ENCODE measurements around the gene STK32B. TPM values are rescaled to one million over a fixed set of nuclear protein-coding genes. Genes with fewer than 3 reads are reported as not detected.
A peak's percentile ranks its signal among the peaks of the same experiment; 100 is the strongest.

STK32B gene
- total and polyA plus RNA-seq, 8 donors: 0.55 to 6.6 (median 1.6) TPM

DNA sequence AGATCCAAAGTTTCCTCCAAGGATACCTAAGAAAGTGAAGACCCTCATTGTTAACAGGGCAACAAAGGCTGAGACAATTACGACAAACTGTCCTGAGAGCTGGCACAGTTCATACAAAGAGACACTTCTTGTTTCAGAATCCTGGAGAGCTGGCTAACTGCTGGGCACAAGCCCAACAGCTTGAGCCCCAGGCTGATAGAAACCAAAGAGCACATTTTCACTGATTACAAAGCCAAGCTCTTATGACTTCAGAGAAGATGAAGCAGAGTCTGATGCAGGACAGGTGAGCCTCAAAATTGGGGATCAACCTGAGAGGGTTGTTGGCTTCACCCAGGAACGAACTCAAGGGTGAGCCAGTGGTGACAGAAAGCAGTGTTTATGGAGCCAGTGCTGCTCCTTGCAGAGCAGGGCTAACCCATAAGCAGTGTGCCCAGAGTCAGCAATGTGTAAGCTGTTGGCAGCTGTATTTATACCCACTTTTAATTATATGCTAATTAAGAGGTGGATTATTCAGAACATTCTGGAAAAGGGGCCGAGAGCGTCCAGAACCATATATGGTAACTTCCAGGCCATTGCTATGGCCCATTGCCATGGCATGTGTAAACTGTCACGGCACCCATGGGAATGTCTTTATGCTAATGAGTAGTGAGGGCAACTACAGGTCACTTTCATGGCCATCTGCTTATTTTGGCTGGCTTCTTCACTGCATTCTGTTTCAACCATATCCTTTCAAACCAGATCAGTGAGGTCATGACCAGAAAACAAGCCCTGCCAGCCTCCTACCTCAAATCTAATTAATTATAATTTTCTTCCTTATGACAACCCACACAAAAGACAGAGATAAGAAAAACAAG is 473.4 kb downstream of the STK32B start:
- Histone ChIP-seq H3K27ac (peak overlapping the region in 3 of 4 donors; percentile 25 to 68 (median 62)), H3K4me3 (no peak overlapping the region), H3K4me1 (peaks cover 0 to 6% (median 0%) of the 10 kb centered on the region in 3 donors), H3K36me3 (no peaks in the 10 kb centered on the region), H3K9me3 (no peaks in the 10 kb centered on the region), H3K27me3 (no peaks in the 10 kb centered on the region)
- FAIRE-seq (no peak), ATAC-seq (peak; percentile 74 to 95 (median 92)), DNase-seq (peak in 4 of 6 donors; percentile 30 to 58 (median 30))
- TF ChIP-seq, protein P1, sequence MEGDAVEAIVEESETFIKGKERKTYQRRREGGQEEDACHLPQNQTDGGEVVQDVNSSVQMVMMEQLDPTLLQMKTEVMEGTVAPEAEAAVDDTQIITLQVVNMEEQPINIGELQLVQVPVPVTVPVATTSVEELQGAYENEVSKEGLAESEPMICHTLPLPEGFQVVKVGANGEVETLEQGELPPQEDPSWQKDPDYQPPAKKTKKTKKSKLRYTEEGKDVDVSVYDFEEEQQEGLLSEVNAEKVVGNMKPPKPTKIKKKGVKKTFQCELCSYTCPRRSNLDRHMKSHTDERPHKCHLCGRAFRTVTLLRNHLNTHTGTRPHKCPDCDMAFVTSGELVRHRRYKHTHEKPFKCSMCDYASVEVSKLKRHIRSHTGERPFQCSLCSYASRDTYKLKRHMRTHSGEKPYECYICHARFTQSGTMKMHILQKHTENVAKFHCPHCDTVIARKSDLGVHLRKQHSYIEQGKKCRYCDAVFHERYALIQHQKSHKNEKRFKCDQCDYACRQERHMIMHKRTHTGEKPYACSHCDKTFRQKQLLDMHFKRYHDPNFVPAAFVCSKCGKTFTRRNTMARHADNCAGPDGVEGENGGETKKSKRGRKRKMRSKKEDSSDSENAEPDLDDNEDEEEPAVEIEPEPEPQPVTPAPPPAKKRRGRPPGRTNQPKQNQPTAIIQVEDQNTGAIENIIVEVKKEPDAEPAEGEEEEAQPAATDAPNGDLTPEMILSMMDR (IDR thresholded peaks at IDR 0.05): no peak
- WGBS, 2 donors: 39 to 47% methylated on average over 5 of the region's 5 CpGs
- intact Hi-C loops (cut with DNase I): no loop called here

GRCh38 chr4:5526080-5526846 is 475.0 kb downstream of the STK32B start:
- no peak for DNase-seq
- intact Hi-C loops (cut with DNase I): no loop called here
- H3K9me3 ChIP-seq: no peaks in the 10 kb centered on the region
- ATAC-seq: peak in 1 of 4 donors; percentile 28
- FAIRE-seq: no peak
- no peak overlapping the region for H3K4me3 ChIP-seq
- H3K36me3 ChIP-seq: no peaks in the 10 kb centered on the region
- 49 to 50% methylated on average over 3 of the region's 3 CpGs for WGBS, 2 donors
- no peaks in the 10 kb centered on the region for H3K27me3 ChIP-seq
- H3K27ac ChIP-seq: peak overlapping the region in 2 of 4 donors; percentile 7 to 23
- H3K4me1 ChIP-seq: peaks cover 0 to 6% (median 0%) of the 10 kb centered on the region in 3 donors
- TF ChIP-seq, protein P1 (IDR thresholded peaks at IDR 0.05): no peak

- TF ChIP-seq, protein P1 (IDR thresholded peaks at IDR 0.05): no peak
- H3K4me1 ChIP-seq: peaks cover 0 to 6% (median 0%) of the 10 kb centered on the region in 3 donors
- WGBS, 2 donors: 34 to 67% methylated on average over 3 of the region's 3 CpGs
- no peak overlapping the region for H3K4me3 ChIP-seq
- FAIRE-seq (no peak), DNase-seq (no peak), ATAC-seq (no peak)
- H3K27me3 ChIP-seq: no peaks in the 10 kb centered on the region
- intact Hi-C loops (cut with DNase I): no loop called here
- H3K27ac ChIP-seq: no peak overlapping the region
- no peaks in the 10 kb centered on the region for H3K36me3 ChIP-seq
- no peaks in the 10 kb centered on the region for H3K9me3 ChIP-seq
Measured at GRCh38 chr4:5527211-5527610, 475.9 kb downstream of the STK32B start.

DNA sequence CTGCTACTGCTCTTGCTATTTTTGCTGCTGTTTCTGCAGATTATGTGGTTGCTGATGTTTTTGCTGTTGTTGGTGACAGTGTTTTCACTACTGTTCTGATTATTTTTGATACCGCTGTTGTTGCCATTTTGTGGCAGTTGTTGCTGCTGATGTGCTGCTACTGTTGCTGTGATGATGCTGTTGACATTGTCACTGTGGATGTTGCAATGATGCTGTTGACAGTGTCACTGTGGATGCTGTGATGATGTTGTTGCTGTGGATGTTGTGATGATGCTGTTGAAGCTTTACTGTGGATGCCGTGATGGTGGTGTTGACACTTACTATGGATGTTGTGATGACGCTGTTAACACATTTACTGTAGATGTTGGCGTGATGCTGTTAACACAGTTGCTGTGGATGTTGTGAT is 476.8 kb downstream of the STK32B start:
- FAIRE-seq: no peak
- no peak for DNase-seq
- 89 to 95% methylated on average over 4 of the region's 4 CpGs for WGBS, 2 donors

More for the DNA sequence above, 476.8 kb downstream of the STK32B start:
- Histone ChIP-seq H3K27ac (no peak overlapping the region), H3K4me3 (no peak overlapping the region), H3K36me3 (no peaks in the 10 kb centered on the region), H3K9me3 (no peaks in the 10 kb centered on the region), H3K27me3 (no peaks in the 10 kb centered on the region), H3K4me1 (peaks cover 0 to 6% (median 0%) of the 10 kb centered on the region in 3 donors)
- intact Hi-C loops (cut with DNase I): no loop called here
- ATAC-seq: no peak
- TF ChIP-seq, protein P1 (IDR thresholded peaks at IDR 0.05): no peak
